ENCODE measurements around the gene CNTN4. TPM values are rescaled to one million over a fixed set of nuclear protein-coding genes. Genes with fewer than 3 reads are reported as not detected.

Gene CNTN4
- total RNA-seq, 1 experiment from 2014 or later = 5.7 TPM

DNA sequence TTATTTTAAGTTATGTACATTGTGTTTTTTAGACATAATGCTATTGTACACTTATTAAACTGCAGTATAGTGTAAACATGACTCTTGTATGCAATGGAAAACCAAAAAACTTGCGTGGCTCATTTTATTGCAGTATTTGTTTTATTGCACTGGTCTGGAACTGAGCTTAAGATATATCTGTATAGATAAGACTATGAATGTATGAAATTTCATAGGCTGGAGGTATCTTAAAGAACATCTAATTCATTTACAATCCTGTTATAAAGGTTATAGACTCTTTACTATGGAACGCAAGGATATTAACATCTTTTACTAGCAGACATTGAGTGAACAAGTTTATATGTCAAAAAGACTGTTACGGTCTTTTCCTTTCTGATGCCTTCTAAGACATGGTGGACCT, 552.1 kb downstream of the CNTN4 start:
- ChIA-PET POLR2A (ENCODE audit: low non-redundant PET) (no interaction called here), CTCF (no interaction called here)
- Histone ChIP-seq H3K9me3 (ENCODE audit: low read depth, low read length, poor library complexity, severe bottlenecking) (no peaks in the 10 kb centered on the region), H3K4me3 (ENCODE audit: low read depth, low read length, poor library complexity, severe bottlenecking) (no peak overlapping the region), H3K4me1 (ENCODE audit: insufficient read depth, low read length, poor library complexity, severe bottlenecking) (no peaks in the 10 kb centered on the region), H3K36me3 (ENCODE audit: insufficient read depth, low read length, poor library complexity, severe bottlenecking) (no peaks in the 10 kb centered on the region), H3K27me3 (replicated peaks; ENCODE audit: insufficient read depth, low read depth, low read length, poor library complexity) (no peaks in the 10 kb centered on the region), H3K27ac (ENCODE audit: low read depth, low read length, poor library complexity, severe bottlenecking) (no peak overlapping the region)
- intact Hi-C loops (cut with micrococcal nuclease; ENCODE audit: unreplicated experiment) = no loop called here
- no peak for TF ChIP-seq EZH2 (IDR thresholded peaks at IDR 0.05; ENCODE audit: borderline replicate concordance, low read depth, low read length, poor library complexity, severe bottlenecking)
- TF ChIP-seq, protein P1, sequence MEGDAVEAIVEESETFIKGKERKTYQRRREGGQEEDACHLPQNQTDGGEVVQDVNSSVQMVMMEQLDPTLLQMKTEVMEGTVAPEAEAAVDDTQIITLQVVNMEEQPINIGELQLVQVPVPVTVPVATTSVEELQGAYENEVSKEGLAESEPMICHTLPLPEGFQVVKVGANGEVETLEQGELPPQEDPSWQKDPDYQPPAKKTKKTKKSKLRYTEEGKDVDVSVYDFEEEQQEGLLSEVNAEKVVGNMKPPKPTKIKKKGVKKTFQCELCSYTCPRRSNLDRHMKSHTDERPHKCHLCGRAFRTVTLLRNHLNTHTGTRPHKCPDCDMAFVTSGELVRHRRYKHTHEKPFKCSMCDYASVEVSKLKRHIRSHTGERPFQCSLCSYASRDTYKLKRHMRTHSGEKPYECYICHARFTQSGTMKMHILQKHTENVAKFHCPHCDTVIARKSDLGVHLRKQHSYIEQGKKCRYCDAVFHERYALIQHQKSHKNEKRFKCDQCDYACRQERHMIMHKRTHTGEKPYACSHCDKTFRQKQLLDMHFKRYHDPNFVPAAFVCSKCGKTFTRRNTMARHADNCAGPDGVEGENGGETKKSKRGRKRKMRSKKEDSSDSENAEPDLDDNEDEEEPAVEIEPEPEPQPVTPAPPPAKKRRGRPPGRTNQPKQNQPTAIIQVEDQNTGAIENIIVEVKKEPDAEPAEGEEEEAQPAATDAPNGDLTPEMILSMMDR (conservative IDR thresholded peaks at IDR 0.05; ENCODE audit: low read depth, low read length) = no peak
- no TSS peak for BruUV-seq (replicated peaks)
- no peak for DNase-seq (ENCODE audit: low spot score)

DNA sequence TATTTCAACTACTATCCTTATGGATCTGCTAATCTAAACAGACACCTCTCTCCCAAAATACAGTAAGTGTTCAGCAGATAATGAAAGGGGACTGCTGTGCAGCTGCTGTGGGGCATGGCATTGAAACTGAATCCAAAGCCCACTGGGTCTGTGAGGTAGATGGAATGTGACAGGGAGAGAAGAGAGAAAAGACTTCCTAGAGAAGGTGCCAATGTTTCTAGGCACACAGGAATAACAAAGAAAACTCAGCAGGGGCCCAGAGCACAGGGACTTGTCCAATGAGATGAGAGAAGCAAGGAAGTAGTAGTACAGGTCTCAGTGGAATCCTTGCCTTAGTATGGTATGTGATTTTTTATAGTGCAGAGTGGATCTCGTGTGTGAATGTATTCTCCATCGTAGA, 553.7 kb downstream of the CNTN4 start:
- intact Hi-C loops (cut with micrococcal nuclease; ENCODE audit: unreplicated experiment) = no loop called here
- ChIA-PET CTCF (interaction anchor here (0.7 kb wide), 1 partner anchor 269 kb away, joined by 3 read pairs; no protein-coding TSS in a partner anchor), POLR2A (ENCODE audit: low non-redundant PET) (no interaction called here)
- H3K27me3 ChIP-seq (replicated peaks; ENCODE audit: insufficient read depth, low read depth, low read length, poor library complexity) = no peaks in the 10 kb centered on the region
- H3K27ac ChIP-seq (ENCODE audit: low read depth, low read length, poor library complexity, severe bottlenecking) = no peak overlapping the region
- TF ChIP-seq, protein P1 (conservative IDR thresholded peaks at IDR 0.05; ENCODE audit: low read depth, low read length) = no peak
- no peaks in the 10 kb centered on the region for H3K9me3 ChIP-seq (ENCODE audit: low read depth, low read length, poor library complexity, severe bottlenecking)
- no peaks in the 10 kb centered on the region for H3K4me1 ChIP-seq (ENCODE audit: insufficient read depth, low read length, poor library complexity, severe bottlenecking)
- no peaks in the 10 kb centered on the region for H3K36me3 ChIP-seq (ENCODE audit: insufficient read depth, low read length, poor library complexity, severe bottlenecking)
- no peak for DNase-seq (ENCODE audit: low spot score)
- BruUV-seq (replicated peaks) = no TSS peak
- H3K4me3 ChIP-seq (ENCODE audit: low read depth, low read length, poor library complexity, severe bottlenecking) = no peak overlapping the region

DNA sequence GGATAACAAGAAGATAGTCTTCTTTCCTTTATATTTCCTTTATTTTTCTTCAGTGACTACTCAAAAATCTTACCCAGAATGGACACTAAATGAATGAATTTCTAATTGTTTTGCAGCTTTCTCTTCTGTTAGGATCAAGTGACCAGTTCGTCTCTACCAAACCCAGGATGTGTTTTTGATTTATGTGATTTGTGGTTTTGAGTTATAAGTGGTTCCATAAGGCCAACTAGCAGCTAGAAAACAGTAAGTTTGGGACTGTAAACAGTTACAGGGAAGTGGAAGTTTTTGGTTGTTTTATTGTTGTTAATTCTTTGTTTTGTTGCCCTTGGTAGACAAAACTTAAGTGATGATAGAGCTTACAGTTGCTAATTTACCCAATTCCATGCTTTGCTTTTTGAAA, 555.0 kb downstream of the CNTN4 start:
- no TSS peak for BruUV-seq (replicated peaks)
- no peak overlapping the region for H3K27ac ChIP-seq (ENCODE audit: low read depth, low read length, poor library complexity, severe bottlenecking)
- H3K9me3 ChIP-seq (ENCODE audit: low read depth, low read length, poor library complexity, severe bottlenecking) = peaks cover 5% of the 10 kb centered on the region
- no peak overlapping the region for H3K4me3 ChIP-seq (ENCODE audit: low read depth, low read length, poor library complexity, severe bottlenecking)
- CTCF ChIA-PET = no interaction called here
- TF ChIP-seq, protein P1 (conservative IDR thresholded peaks at IDR 0.05; ENCODE audit: low read depth, low read length) = no peak
- TF ChIP-seq EZH2 (IDR thresholded peaks at IDR 0.05; ENCODE audit: borderline replicate concordance, low read depth, low read length, poor library complexity, severe bottlenecking) = no peak
- H3K27me3 ChIP-seq (replicated peaks; ENCODE audit: insufficient read depth, low read depth, low read length, poor library complexity) = no peaks in the 10 kb centered on the region
- no peak for DNase-seq (ENCODE audit: low spot score)
- intact Hi-C loops (cut with micrococcal nuclease; ENCODE audit: unreplicated experiment) = no loop called here
- POLR2A ChIA-PET (ENCODE audit: low non-redundant PET) = no interaction called here
- no peaks in the 10 kb centered on the region for H3K4me1 ChIP-seq (ENCODE audit: insufficient read depth, low read length, poor library complexity, severe bottlenecking)
- no peaks in the 10 kb centered on the region for H3K36me3 ChIP-seq (ENCODE audit: insufficient read depth, low read length, poor library complexity, severe bottlenecking)

All from A673 (cell line).